Measurements from ENCODE around the gene FOXO3. TPM values are rescaled to one million over a fixed set of nuclear protein-coding genes. Genes with fewer than 3 reads are reported as not detected.
A peak's percentile ranks its signal among the peaks of the same experiment; 100 is the strongest.

Gene FOXO3
- total and polyA plus RNA-seq, 2 of the 13 experiments (the other 11 are each of a cell fraction or from before 2014, with no cell fraction given) = 16.0 to 22.5 TPM

GRCh38 chr6:108728826-108729225 is 168.1 kb downstream of the FOXO3 start (continued):
- no peak for TF ChIP-seq U2AF2 (IDR thresholded peaks at IDR 0.05; ENCODE audit: low read depth, low read length)
- no peak for TF ChIP-seq ZNF607 (CRISPR knock-in tag; IDR thresholded peaks at IDR 0.05; ENCODE audit: borderline replicate concordance)
- TF ChIP-seq ZNF143 (CRISPR knock-in tag; IDR thresholded peaks at IDR 0.05) = no peak
- no peak for TF ChIP-seq ZBTB2 (CRISPR knock-in tag; IDR thresholded peaks at IDR 0.05; ENCODE audit: low read depth)
- no peak for TF ChIP-seq AKNA (CRISPR knock-in tag; IDR thresholded peaks at IDR 0.05; ENCODE audit: borderline replicate concordance)
- no peak for TF ChIP-seq NFATC3 (CRISPR knock-in tag; IDR thresholded peaks at IDR 0.05)
- TF ChIP-seq ZSCAN30 (CRISPR knock-in tag; IDR thresholded peaks at IDR 0.05) = no peak
- TF ChIP-seq CTCF (CRISPR knock-in tag; IDR thresholded peaks at IDR 0.05) = peak; percentile 65
- TF ChIP-seq MXI1 (IDR thresholded peaks at IDR 0.05; ENCODE audit: borderline replicate concordance, low read depth, low read length) = no peak
- no peak for TF ChIP-seq MNT (IDR thresholded peaks at IDR 0.05)
- TF ChIP-seq NCOA2 (CRISPR knock-in tag; IDR thresholded peaks at IDR 0.05) = peak; percentile 59; the same call in 1 of the 2 replicates
- no peak for TF ChIP-seq CHD2 (IDR thresholded peaks at IDR 0.05; ENCODE audit: low read depth, low read length)
- no peak for TF ChIP-seq RFX3 (CRISPR knock-in tag; IDR thresholded peaks at IDR 0.05)
- TF ChIP-seq FOXK1 (CRISPR knock-in tag; IDR thresholded peaks at IDR 0.05; ENCODE audit: borderline replicate concordance, low read depth) = no peak
- no peak for TF ChIP-seq ZSCAN21 (CRISPR knock-in tag; IDR thresholded peaks at IDR 0.05; ENCODE audit: borderline replicate concordance)
- no peak for TF ChIP-seq ZNF329 (CRISPR knock-in tag; IDR thresholded peaks at IDR 0.05; ENCODE audit: low read depth)
- no peak for TF ChIP-seq GRHL1 (CRISPR knock-in tag; conservative IDR thresholded peaks at IDR 0.05)
- no peak for TF ChIP-seq ZNF784 (CRISPR knock-in tag; IDR thresholded peaks at IDR 0.05; ENCODE audit: borderline replicate concordance)
